Loucy (cell line): Measurements from ENCODE around the gene KCNJ6.

Source experiments
- H2AFZ ChIP-seq: fragments of 200-600 bp; sonication (generic); 2 replicates; pipeline ENCODE4 v1.6.0; 2016; ENCODE audit warnings: antibody characterized with exemption, mild to moderate bottlenecking, low read length, moderate library complexity
- H3F3A ChIP-seq: fragments of 200-600 bp; 2 replicates; pipeline ENCODE4 v1.6.0; 2016; ENCODE audit warnings: antibody characterized with exemption, low read depth, mild to moderate bottlenecking
- H3K27me3 ChIP-seq: fragments of 200-600 bp; sonication (generic); 2 replicates; pipeline ENCODE4 v1.6.1; 2014; ENCODE audit warnings: low read length, mild to moderate bottlenecking; ENCODE audit not compliant: insufficient read depth, poor library complexity, severe bottlenecking
- H3K36me3 ChIP-seq: fragments of 200-600 bp; sonication (generic); 2 replicates; pipeline ENCODE4 v1.6.1; 2016; ENCODE audit warnings: low read length; ENCODE audit not compliant: insufficient read depth
- H3K4me1 ChIP-seq: fragments of 200-600 bp; sonication (generic); 2 replicates; pipeline ENCODE4 v1.5.1; 2014; ENCODE audit warnings: low read length, mild to moderate bottlenecking; ENCODE audit not compliant: insufficient read depth, poor library complexity, severe bottlenecking
- H3K4me2 ChIP-seq: fragments of 200-600 bp; sonication (generic); 2 replicates; pipeline ENCODE4 v1.6.0; 2014; ENCODE audit warnings: antibody characterized with exemption, low read length, low read depth, mild to moderate bottlenecking; ENCODE audit not compliant: poor library complexity, severe bottlenecking
- H3K4me3 ChIP-seq: fragments of 200-600 bp; sonication (generic); 2 replicates; pipeline ENCODE4 v1.5.1; 2014; ENCODE audit warnings: low read length, mild to moderate bottlenecking, mixed read lengths; ENCODE audit not compliant: poor library complexity, severe bottlenecking
- H3K79me2 ChIP-seq: fragments of 200-600 bp; sonication (generic); 2 replicates; pipeline ENCODE4 v1.6.1; 2014; ENCODE audit warnings: low read length; ENCODE audit not compliant: insufficient read depth
- H3K9ac ChIP-seq: fragments of 200-600 bp; sonication (generic); 2 replicates; pipeline ENCODE4 v1.6.0; 2014; ENCODE audit warnings: mild to moderate bottlenecking, low read depth, low read length, moderate library complexity; ENCODE audit not compliant: poor library complexity, severe bottlenecking
- H3K9me2 ChIP-seq: fragments of 200-600 bp; sonication (generic); replicated peaks from 2 replicates; pipeline ENCODE4 v1.6.1; 2016; ENCODE audit warnings: low read depth, low read length, mixed read lengths
- H3K9me3 ChIP-seq: fragments of 200-600 bp; sonication (generic); 2 replicates; pipeline ENCODE4 v1.6.1; 2014; ENCODE audit warnings: mild to moderate bottlenecking, antibody characterized with exemption, low read length, low read depth; ENCODE audit not compliant: insufficient read depth
- H4K20me1 ChIP-seq: fragments of 200-600 bp; sonication (generic); 2 replicates; pipeline ENCODE4 v1.6.0; 2014; ENCODE audit warnings: antibody characterized with exemption, low read length, mild to moderate bottlenecking; ENCODE audit not compliant: insufficient read depth, poor library complexity, severe bottlenecking
- CTCF ChIP-seq: fragments of 200-600 bp; sonication (generic); conservative IDR thresholded peaks from 2 replicates; pipeline ENCODE4 v1.5.1; 2014; ENCODE audit warnings: mild to moderate bottlenecking, antibody characterized with exemption, low read length
- EZH2phosphoT487 ChIP-seq: fragments of 200-600 bp; IDR thresholded peaks from 2 replicates; pipeline ENCODE4 v1.6.1; 2018; ENCODE audit warnings: antibody characterized with exemption, mild to moderate bottlenecking, moderate library complexity, borderline replicate concordance

KCNJ6 gene

DNA sequence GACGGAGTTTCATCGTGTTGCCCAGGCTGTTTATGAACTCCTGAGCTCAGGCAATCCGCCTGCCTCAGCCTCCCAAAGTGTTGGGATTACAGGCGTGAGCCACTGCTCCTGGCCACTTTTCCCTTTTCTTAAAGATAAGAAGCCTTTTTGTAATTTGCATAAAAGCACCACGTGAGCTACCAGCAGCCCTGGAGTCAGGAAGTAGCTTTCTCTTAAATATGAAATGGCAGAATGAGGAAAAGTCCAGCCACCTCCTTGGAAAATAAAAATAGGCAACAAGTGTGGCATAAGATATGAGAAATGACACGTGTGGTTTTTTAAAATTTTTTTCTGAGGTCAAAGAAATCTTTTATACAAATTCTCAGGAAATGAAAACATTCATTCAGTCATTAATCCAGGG, 289.9 kb downstream of the KCNJ6 start:
- Histone ChIP-seq H3K4me3 (no peak overlapping the region), H3K36me3 (no peaks in the 10 kb centered on the region), H3K4me2 (no peak overlapping the region), H2AFZ (0 out of 2 replicates have a peak overlapping the region, but pooled peaks have one; percentile 9), H3K9me2 (no peaks in the 10 kb centered on the region; the same call in 1 of the 2 replicates), H3K9ac (no peak overlapping the region), H3K27me3 (no peaks in the 10 kb centered on the region), H3F3A (no peaks in the 10 kb centered on the region), H3K9me3 (no peaks in the 10 kb centered on the region), H3K79me2 (no peaks in the 10 kb centered on the region), H3K4me1 (peaks cover 8% of the 10 kb centered on the region), H4K20me1 (no peaks in the 10 kb centered on the region)
- no peak for TF ChIP-seq CTCF
- no peak for TF ChIP-seq EZH2phosphoT487

DNA sequence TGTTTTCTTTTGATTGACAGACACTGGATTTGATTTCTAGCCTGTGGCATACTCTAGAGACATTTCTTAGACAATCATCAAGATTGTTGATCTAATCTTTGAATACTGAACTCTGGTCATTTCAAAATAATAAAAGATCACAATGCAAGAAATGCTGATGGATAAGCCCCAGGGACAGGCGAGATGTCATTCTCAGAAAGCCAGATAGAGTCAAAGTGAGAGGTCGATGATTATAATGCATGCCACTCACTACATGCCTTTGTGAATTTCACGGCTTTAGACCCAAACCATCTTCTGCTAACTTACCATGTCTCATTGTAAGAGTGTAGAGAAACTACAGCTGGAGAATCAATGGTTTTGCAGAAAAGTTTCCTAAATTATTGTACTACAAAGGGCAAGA, 292.6 kb downstream of the KCNJ6 start:
- no peak overlapping the region for H3K9ac ChIP-seq
- no peak overlapping the region for H3K4me2 ChIP-seq
- no peak overlapping the region for H2AFZ ChIP-seq
- no peaks in the 10 kb centered on the region for H3K9me2 ChIP-seq
- no peaks in the 10 kb centered on the region for H3K27me3 ChIP-seq
- no peak overlapping the region for H3K4me3 ChIP-seq
- no peaks in the 10 kb centered on the region for H3K36me3 ChIP-seq
- H3K79me2 ChIP-seq = no peaks in the 10 kb centered on the region
- H3K4me1 ChIP-seq = peaks cover 8% of the 10 kb centered on the region
- H4K20me1 ChIP-seq = no peaks in the 10 kb centered on the region
- no peak for TF ChIP-seq CTCF
- TF ChIP-seq EZH2phosphoT487 = no peak
- no peaks in the 10 kb centered on the region for H3K9me3 ChIP-seq
- no peaks in the 10 kb centered on the region for H3F3A ChIP-seq

DNA sequence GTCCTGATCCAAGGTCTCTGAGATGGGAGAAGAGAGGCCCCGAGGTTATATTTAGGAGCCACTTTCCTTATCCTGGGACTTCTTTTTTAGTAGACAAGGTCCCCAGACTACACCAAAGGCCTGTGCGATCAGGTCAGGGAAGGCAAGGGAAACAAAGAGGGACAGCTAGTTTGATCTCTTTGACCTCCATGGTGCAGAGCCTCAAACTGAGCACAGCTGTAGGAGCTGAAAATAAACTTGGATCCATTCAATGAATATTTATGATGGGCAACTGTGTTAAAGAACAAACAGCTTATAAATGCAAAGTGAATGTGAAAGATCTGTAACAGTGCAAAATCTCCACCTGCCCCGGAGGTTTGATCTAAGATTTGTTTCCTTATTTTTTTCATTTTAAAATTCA, 293.1 kb downstream of the KCNJ6 start:
- no peaks in the 10 kb centered on the region for H3K9me3 ChIP-seq
- H3K36me3 ChIP-seq = no peaks in the 10 kb centered on the region
- no peak overlapping the region for H2AFZ ChIP-seq
- no peak overlapping the region for H3K4me3 ChIP-seq
- peaks cover 8% of the 10 kb centered on the region for H3K4me1 ChIP-seq
- no peaks in the 10 kb centered on the region for H3K9me2 ChIP-seq
- H3F3A ChIP-seq = no peaks in the 10 kb centered on the region
- no peaks in the 10 kb centered on the region for H4K20me1 ChIP-seq
- no peak overlapping the region for H3K9ac ChIP-seq
- TF ChIP-seq CTCF (no peak), EZH2phosphoT487 (no peak)
- no peaks in the 10 kb centered on the region for H3K27me3 ChIP-seq
- no peaks in the 10 kb centered on the region for H3K79me2 ChIP-seq
- H3K4me2 ChIP-seq = no peak overlapping the region
